ENCODE measurements around the gene GALNT14. TPM values are rescaled to one million over a fixed set of nuclear protein-coding genes. Genes with fewer than 3 reads are reported as not detected.

GALNT14 gene
- total RNA-seq, 2 donors from 2014 or later = 0.31 TPM; not detected in 1

- intact Hi-C loops (cut with DNase I, micrococcal nuclease) = no loop called here
- DNase-seq = no peak
- no peak for ATAC-seq
Measured at GRCh38 chr2:31033032-31033431, 105.2 kb downstream of the GALNT14 start.

DNA sequence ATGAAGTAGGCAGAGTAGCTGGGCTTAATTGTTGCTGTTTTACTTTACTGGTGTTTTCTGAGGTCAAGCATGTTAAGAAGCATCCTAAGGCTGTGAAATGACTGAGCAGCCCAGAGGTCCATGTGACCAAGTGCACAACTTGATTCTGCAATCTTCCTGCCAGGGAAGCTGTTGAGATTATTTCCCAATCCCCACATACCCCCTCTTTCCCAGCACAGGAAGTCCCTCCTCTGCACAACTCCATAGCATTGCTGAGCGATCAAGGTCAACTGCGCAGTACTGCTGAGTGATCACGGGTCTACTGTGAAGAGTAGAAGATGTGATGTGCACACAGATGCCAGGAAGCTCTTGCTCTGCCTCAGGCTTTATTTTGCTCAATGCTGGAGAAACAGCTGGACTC lies 105.8 kb downstream of the GALNT14 start:
- ATAC-seq (no peak), DNase-seq (no peak)
- intact Hi-C loops (cut with DNase I, micrococcal nuclease) = no loop called here

- intact Hi-C loops (cut with DNase I, micrococcal nuclease) = no loop called here
- DNase-seq (no peak), ATAC-seq (no peak)
Measured at GRCh38 chr2:31031132-31031706, 107.0 kb downstream of the GALNT14 start.

- ATAC-seq (no peak), DNase-seq (no peak)
- intact Hi-C loops (cut with DNase I, micrococcal nuclease) = no loop called here
Measured at GRCh38 chr2:31028417-31028816, 109.8 kb downstream of the GALNT14 start.

- no peak for DNase-seq
- intact Hi-C loops (cut with DNase I, micrococcal nuclease) = no loop called here
- no peak for ATAC-seq
Measured at GRCh38 chr2:31027549-31027948, 110.7 kb downstream of the GALNT14 start.

DNA sequence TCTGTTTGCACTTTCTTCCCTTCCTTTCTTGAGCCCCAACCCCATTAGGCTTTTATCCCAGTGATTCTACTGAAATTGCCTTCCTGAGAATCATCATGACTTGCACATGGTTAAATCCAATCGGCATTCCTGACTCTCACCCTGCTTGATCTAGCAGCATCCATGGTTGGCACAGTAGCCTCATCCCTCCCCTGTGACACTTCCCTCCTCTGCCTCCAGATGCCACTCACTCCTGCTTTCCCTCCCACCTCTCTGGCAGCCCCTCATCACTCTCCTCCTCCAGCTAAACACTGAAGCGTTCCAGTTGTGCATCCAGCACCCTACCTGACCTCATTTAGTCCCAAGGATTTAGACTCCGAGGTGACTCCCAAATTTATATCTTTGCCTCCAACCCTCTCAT lies 114.7 kb downstream of the GALNT14 start:
- no peak for DNase-seq
- intact Hi-C loops (cut with DNase I, micrococcal nuclease) = no loop called here
- no peak for ATAC-seq

DNA sequence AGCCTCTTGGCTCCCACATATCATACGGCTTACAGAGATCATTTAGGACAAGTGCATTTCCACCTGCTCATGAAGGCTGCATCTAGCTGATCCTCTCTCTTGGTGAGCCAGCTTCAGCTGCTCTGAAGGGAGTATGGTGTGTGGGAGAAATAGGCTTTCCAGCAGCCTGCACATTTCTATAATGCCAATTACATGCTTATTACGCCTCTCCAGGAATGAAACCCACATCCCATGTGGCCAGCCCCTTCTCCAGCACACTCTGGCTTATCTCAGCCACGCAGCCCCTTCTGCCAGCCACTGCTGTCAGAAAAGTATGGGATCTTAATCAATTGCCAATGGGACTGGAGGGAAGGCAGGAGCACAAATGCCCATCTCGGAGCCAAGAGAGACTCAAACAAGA lies 117.5 kb downstream of the GALNT14 start:
- intact Hi-C loops (cut with DNase I, micrococcal nuclease) = no loop called here
- DNase-seq = no peak
- ATAC-seq = no peak

GRCh38 chr2:31018280-31018679 lies 120.0 kb downstream of the GALNT14 start:
- DNase-seq = no peak
- no peak for ATAC-seq
- intact Hi-C loops (cut with DNase I, micrococcal nuclease) = no loop called here

DNA sequence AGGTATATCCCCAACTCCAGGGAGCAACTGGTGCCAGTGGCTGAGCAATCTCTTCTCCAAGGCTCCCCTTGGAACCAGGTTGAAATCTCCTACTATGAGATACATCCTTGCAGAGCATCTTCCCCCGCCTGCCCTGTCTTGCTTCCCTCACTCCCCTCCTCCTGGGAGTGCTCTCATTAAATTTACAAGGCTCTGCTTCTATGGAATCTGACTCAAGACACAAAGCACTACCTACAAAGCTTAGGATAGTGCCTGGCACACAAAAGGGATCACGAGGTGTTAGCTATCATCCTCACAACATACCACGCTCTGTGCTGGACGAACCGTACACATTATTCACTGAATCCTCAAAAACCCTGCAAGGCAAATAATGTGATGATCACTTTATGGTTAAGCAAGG lies 121.6 kb downstream of the GALNT14 start:
- ATAC-seq = no peak
- intact Hi-C loops (cut with DNase I, micrococcal nuclease) = no loop called here
- DNase-seq = no peak

- no peak for DNase-seq
- intact Hi-C loops (cut with DNase I, micrococcal nuclease) = no loop called here
- ATAC-seq = no peak
Measured at GRCh38 chr2:31014516-31014915, 123.7 kb downstream of the GALNT14 start.

DNA sequence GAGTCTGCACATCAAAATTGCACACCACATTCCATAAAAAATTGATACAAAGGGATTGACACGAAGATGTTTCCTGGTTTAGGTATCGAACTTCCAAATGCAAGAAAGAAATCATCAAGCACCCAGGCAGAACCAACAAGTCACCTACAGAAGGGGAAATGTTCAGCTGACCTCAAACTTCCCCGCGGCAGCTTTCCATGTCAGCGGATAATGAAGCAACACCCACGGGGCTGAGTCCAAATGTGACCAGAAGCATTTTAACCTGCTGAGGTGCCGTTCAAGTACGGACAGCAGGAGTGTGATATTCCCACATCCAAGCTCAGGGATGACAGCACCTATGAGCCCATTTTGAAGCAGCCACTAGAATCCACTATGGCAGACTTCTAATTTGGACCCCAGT lies 124.9 kb downstream of the GALNT14 start:
- intact Hi-C loops (cut with DNase I, micrococcal nuclease) = no loop called here
- DNase-seq (no peak), ATAC-seq (no peak)

DNA sequence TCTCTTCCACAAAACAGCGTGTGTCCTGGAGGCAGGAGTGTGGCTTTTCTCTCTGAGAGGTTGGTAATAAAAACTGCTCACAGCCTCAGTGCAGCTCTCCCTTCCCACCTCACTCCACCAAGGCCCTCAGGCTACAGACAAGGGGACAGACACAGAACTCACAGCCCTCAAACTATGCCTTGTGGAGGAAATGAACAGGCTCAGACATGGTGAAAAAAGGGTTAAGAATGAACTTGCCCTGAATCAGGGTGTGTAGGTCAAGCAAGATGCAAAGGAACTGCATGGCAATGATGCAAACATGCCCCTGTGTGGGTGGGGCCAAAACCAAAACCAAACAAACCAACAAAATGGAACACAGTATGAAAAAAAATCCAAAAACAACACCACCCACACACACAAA lies 125.8 kb downstream of the GALNT14 start:
- intact Hi-C loops (cut with DNase I, micrococcal nuclease) = no loop called here

GRCh38 chr2:31011587-31011986 lies 126.7 kb downstream of the GALNT14 start:
- ATAC-seq (no peak), DNase-seq (no peak)
- intact Hi-C loops (cut with DNase I, micrococcal nuclease) = no loop called here

More for the DNA sequence above, 125.8 kb downstream of the GALNT14 start:
- ATAC-seq (no peak), DNase-seq (no peak)

GRCh38 chr2:31008561-31009114 lies 129.6 kb downstream of the GALNT14 start:
- no peak for ATAC-seq
- no peak for DNase-seq
- intact Hi-C loops (cut with DNase I, micrococcal nuclease) = no loop called here

DNA sequence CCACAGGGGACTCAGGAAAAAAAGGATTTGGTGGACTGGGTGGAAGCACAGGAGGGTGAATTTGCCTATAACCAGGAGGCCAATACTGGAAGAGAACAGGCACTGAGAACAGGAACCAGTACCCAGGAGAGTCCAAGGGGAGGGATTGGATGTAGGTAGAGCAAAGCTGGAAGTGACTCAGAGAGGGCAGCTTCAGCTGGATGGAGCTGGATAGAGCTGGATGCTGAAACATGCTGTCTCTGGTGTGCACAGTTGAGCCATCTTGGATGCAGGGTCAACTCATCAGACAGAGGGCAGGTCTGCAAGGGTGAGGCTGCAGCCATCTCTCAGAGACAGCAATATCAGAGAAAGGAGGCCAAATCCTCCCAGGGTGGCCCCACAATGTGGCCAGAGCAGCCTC lies 134.0 kb downstream of the GALNT14 start:
- DNase-seq (no peak), ATAC-seq (no peak)
- intact Hi-C loops (cut with DNase I, micrococcal nuclease) = no loop called here

DNA sequence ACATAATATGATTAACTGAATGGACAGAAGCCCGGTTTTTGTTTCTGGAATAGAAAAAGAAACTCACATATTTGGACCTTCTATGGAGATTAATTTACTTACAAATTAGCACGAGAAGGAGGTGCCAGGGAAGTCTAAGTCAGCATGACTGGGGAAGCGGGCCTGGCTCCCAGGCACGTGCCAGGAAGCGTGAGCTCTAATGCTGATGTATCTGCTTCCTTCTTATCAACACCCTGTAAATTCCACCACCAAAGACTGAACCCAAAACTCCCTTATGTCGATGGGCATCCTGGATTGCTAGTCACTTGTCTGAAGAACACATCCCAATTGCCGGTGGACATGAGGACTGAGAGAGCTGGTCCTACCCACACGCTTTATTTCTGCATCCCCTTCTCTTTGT lies 134.5 kb downstream of the GALNT14 start:
- ATAC-seq (no peak), DNase-seq (no peak)
- intact Hi-C loops (cut with DNase I, micrococcal nuclease) = no loop called here

GRCh38 chr2:31002537-31003150 lies 135.6 kb downstream of the GALNT14 start:
- intact Hi-C loops (cut with DNase I, micrococcal nuclease) = no loop called here
- DNase-seq (no peak), ATAC-seq (no peak)

- ATAC-seq (no peak), DNase-seq (no peak)
- intact Hi-C loops (cut with DNase I, micrococcal nuclease) = no loop called here
Measured at GRCh38 chr2:31000970-31001369, 137.3 kb downstream of the GALNT14 start.

DNA sequence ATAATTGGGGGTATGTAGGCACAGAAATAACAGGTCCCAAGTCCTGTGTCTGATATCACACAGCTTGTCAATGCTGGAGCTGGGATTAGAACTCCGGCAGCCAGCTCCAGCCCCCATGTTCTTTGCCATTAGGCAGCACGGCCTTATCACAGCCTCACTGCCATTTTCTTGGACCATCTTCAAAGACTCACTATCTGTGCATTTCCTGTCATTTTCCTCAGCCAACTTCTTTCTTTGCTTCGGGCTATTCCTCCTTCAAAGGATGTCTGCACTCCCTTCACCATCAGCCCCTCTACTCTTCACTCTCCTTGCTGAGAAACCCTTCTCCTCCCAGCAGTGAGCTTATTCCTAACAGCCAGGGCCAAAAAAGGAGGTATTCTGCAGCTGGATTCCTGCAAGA lies 139.6 kb downstream of the GALNT14 start:
- intact Hi-C loops (cut with DNase I, micrococcal nuclease) = no loop called here
- DNase-seq (no peak), ATAC-seq (no peak)

GRCh38 chr2:30997979-30998378 lies 140.3 kb downstream of the GALNT14 start:
- intact Hi-C loops (cut with DNase I, micrococcal nuclease) = no loop called here
- DNase-seq (no peak), ATAC-seq (no peak)

All from left colon (tissue), 2 donors.